Right cardiac atrium (tissue), 5 donors: ENCODE data around the gene NUCB2. TPM values are rescaled to one million over a fixed set of nuclear protein-coding genes. Genes with fewer than 3 reads are reported as not detected.
A peak's percentile ranks its signal among the peaks of the same experiment; 100 is the strongest.

Experiments
- ATAC-seq, 2 donors: fragments of 200-7000 bp; cut with Tn5 transposase; one replicate each; pipeline versions ENCODE4 v1.8.0 to v1.9.1; 2020; ENCODE audit warnings: moderate library complexity in 2 of 2, mild to moderate bottlenecking in 1 of 2
- DNase-seq, 3 donors: peaks; one replicate each; pipeline ENCODE4 v3.0.0-alpha.2; 2020
- H3K27ac ChIP-seq: one replicate; pipeline ENCODE4 v1.5.1; 2013; ENCODE audit warnings: mild to moderate bottlenecking, low read length, control low read depth, moderate library complexity
- H3K27me3 ChIP-seq: one replicate; pipeline ENCODE4 v1.6.1; 2013; ENCODE audit not compliant: control insufficient read depth, insufficient read depth
- H3K4me1 ChIP-seq: one replicate; pipeline ENCODE4 v1.6.1; 2013; ENCODE audit warnings: low read length; ENCODE audit not compliant: control insufficient read depth, insufficient read depth
- H3K4me3 ChIP-seq: one replicate; pipeline ENCODE4 v1.5.1; 2013; ENCODE audit warnings: low read length, control low read depth
- H3K9me3 ChIP-seq: one replicate; pipeline ENCODE4 v1.6.1; 2013; ENCODE audit warnings: low read length; ENCODE audit not compliant: control insufficient read depth
- WGBS: extraction: QIAGEN DNeasy Blood & Tissue Kit; methylation state at CpG from one replicate; pipeline ENCODE4 v1.1.7; 2013; 5-methylcytosine and 5-hydroxymethylcytosine counted together
- intact Hi-C, 4 donors: fragments of 100-400 bp; cut with DNase I; formaldehyde crosslinking; loops; one replicate each; pipeline versions ENCODE4 v1.11.0 to v1.14.0; 2022 to 2023
- polyA plus RNA-seq: library from polyadenylated mRNA; stranded (reverse); fragments of 200-250 nt; gene quantifications from one replicate; pipeline ENCODE4 v1.2.3, GENCODE V29; 2013
- total RNA-seq, 4 donors: library from RNA; stranded (reverse); fragmentation: NEBNext Ultra II Directional; extraction: Animal tissue kit (Norgen Biotek cat#: 25700); gene quantifications; one replicate each; pipeline ENCODE4 v1.2.1, GENCODE V29; 2021
- donor health status: healthy with polysubstance abuse.
- donor health status: DM: no; HTN: yes; CAD: no.
- donor health status: DM: no; HTN: no; CAD: no.
- donor health status: DM: no; HTN: yes; CAD: no; lungs with severe emphysema.
- donor health status: DM: yes; HTN: yes; CAD: no.

The NUCB2 gene
- total and polyA plus RNA-seq, 5 donors, result 118 to 172 (median 135) TPM

DNA sequence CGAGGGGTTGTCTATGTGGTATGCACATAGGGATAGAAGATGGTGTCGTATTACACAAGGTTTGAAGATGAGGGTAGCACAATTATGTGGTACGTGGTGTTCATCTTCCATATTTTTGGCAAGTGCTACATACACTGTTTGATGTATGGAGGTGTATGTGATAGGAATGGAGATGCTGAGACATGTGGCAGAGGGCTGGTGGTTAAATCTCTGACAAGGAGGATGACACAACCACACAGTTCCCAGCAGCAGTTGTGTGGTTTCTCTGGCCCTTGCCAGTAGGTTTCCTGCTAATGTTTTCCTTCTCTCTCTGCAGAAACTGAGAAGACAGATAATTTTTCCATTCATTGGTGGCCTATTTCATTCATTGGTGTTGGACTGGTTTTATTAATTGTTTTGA, 92.0 kb downstream of the NUCB2 start:
- WGBS, result 92% methylated on average over 3 of the region's 3 CpGs
- Histone ChIP-seq H3K27ac (no peak overlapping the region), H3K27me3 (no peaks in the 10 kb centered on the region), H3K9me3 (peaks cover 18% of the 10 kb centered on the region), H3K4me3 (no peak overlapping the region), H3K4me1 (no peaks in the 10 kb centered on the region)
- ATAC-seq (no peak), DNase-seq (no peak)
- intact Hi-C loops, result no loop called here

DNA sequence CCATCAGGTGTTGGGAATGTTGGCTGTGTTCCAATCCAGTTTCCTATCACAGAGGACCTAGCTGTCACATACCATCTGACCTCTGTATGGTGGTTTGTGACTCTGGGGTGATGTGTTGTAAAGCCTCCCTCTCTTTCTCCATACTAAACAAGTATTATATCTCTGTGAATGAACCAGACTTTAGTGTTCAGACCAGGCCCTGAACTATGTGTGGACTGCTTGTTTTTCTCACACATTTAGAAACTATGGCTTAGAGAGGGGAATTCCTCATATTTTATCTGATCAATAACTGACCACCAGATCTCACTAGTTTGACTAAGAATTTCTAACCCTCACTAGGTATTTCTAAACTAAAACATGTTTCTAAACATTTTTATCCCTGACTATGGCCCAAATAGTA, 92.6 kb downstream of the NUCB2 start:
- intact Hi-C loops, result no loop called here
- H3K4me1 ChIP-seq, result no peaks in the 10 kb centered on the region
- DNase-seq (no peak), ATAC-seq (no peak)
- H3K27me3 ChIP-seq, result no peaks in the 10 kb centered on the region
- H3K4me3 ChIP-seq, result no peak overlapping the region
- no peak overlapping the region for H3K27ac ChIP-seq
- H3K9me3 ChIP-seq, result peaks cover 18% of the 10 kb centered on the region

DNA sequence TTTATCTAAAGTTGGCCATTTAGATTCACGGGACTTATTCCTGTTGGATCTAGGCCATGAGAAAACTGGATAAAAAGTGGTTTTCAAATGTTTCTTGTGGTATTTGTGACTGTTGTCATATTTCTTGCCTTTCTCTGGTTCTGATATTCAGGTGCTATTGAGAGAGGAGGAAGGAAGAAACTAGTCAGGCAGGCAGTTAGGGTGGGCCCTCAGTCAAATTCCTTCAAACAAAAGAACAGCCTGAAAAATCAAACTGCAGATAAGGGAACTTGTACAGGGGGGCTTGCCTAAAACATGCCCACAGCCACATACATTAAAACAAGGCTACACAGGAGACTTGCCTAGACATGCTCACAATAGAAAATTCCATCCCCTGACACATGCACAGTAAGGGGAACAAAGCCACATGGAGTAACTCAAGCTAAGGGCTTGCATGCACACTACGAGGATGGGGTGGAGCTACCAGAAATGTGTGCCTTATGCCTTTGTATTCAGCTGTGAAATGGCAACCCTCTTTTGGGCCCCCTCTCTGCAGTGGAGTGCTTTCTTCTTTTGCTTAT, 93.2 kb downstream of the NUCB2 start:
- H3K27ac ChIP-seq, result no peak overlapping the region
- H3K9me3 ChIP-seq, result peaks cover 18% of the 10 kb centered on the region
- WGBS, result 85% methylated on average over 2 of the region's 2 CpGs
- DNase-seq (no peak), ATAC-seq (no peak)
- H3K4me3 ChIP-seq, result no peak overlapping the region
- no peaks in the 10 kb centered on the region for H3K4me1 ChIP-seq
- H3K27me3 ChIP-seq, result no peaks in the 10 kb centered on the region
- intact Hi-C loops, result loop anchor here in 1 of 4 donors (10.0 kb wide), 1 partner anchor 135 kb away; no protein-coding TSS in a partner anchor

DNA sequence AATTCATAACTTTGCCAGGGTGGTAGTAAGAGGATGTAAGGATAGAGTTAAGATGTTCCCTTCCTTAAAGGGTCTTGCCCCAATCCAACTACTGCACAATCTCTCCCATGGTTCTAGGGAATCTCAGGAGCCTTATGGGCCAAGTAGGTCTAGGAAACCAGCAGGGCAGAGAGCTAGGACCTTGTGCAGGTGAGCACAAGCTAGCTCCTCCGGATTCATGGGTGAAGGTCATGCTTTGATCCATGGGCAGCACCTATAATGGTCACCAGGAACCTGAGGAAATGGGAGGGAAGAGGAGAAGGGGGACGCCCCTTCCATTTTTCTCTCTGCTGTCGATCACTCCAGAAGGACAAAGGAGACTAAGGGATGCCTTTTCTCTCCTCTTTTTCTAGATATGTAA, 95.1 kb downstream of the NUCB2 start:
- DNase-seq (no peak), ATAC-seq (no peak)
- peaks cover 18% of the 10 kb centered on the region for H3K9me3 ChIP-seq
- H3K4me3 ChIP-seq, result no peak overlapping the region
- 57% methylated on average over 3 of the region's 3 CpGs for WGBS
- intact Hi-C loops, result loop anchor here in 1 of 4 donors (10.0 kb wide), 1 partner anchor 137 kb away; no protein-coding TSS in a partner anchor
- no peaks in the 10 kb centered on the region for H3K4me1 ChIP-seq
- H3K27me3 ChIP-seq, result no peaks in the 10 kb centered on the region
- no peak overlapping the region for H3K27ac ChIP-seq

DNA sequence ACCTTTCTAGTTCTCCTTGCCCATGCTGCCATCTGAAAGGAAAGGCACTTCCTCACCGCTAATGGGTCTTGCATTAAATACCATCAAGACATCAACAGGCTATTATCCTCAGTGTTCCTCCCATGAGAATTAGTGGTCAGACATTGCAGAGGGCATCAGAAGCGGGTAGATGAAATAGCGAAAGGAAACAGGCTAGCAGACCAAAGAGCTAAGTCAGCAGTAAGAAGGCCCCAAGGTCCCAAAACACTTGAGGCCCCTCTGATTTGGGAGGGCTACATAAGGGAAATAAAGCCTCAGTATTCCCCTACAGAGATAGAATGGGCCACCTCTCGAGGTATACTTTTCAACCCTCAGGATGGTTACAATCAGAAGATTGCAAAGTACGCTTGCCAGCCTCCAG, 99.0 kb downstream of the NUCB2 start:
- WGBS, result 94% methylated on average over 5 of the region's 5 CpGs
- Histone ChIP-seq H3K27ac (no peak overlapping the region), H3K4me3 (no peak overlapping the region), H3K4me1 (no peaks in the 10 kb centered on the region), H3K9me3 (peaks cover 14% of the 10 kb centered on the region), H3K27me3 (no peaks in the 10 kb centered on the region)
- ATAC-seq (no peak), DNase-seq (no peak)
- intact Hi-C loops, result loop anchor here in 1 of 4 donors (10.0 kb wide), 1 partner anchor 141 kb away; no protein-coding TSS in a partner anchor

DNA sequence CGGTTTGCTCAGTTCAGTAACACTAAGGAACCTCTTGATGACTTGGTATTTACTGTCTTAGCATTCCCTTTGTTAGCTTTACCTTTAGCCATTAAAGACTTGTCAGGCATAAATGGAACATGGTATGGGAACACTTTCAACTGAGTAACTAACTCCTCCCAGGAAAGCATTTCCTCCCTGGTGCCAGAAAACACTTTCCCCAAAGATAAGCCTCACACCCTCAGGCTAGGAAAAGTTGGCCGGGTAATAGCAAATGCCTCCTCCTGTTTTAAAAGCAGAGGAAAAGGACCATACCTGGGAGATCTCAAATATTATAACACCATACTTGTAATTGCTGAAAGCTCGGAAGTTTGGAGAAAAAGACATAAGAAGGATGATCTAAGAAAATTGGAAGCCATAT, 100.0 kb downstream of the NUCB2 start:
- Histone ChIP-seq H3K4me3 (no peak overlapping the region), H3K27me3 (no peaks in the 10 kb centered on the region), H3K9me3 (peaks cover 13% of the 10 kb centered on the region), H3K4me1 (no peaks in the 10 kb centered on the region), H3K27ac (no peak overlapping the region)
- 57% methylated on average over 3 of the region's 3 CpGs for WGBS
- ATAC-seq, result peak; percentile 40 to 52
- no peak for DNase-seq
- intact Hi-C loops, result loop anchor here in 1 of 4 donors (10.0 kb wide), 1 partner anchor 142 kb away; no protein-coding TSS in a partner anchor

DNA sequence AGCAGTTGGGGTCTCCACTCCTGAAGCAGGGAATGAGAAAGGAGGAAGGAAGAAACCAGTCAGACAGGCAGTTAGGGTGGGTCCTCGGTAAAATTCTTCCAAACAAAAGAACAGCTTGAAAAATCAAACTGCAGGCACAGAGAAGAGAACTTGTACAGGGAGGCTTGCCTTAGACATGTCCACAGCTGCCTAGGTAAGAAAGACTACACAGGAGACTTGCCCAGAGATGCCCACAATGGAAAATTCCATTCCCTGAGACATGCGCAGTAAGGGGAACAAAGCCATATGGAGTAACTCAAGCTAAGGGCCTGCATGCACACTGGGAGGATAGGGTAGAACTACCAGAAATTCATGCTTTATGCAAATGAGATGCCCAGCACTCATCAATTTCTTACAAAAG, 102.1 kb downstream of the NUCB2 start:
- 75% methylated on average over 2 of the region's 2 CpGs for WGBS
- H3K9me3 ChIP-seq, result no peaks in the 10 kb centered on the region
- H3K4me3 ChIP-seq, result no peak overlapping the region
- DNase-seq (no peak), ATAC-seq (no peak)
- H3K4me1 ChIP-seq, result no peaks in the 10 kb centered on the region
- intact Hi-C loops, result loop anchor here in 1 of 4 donors (10.0 kb wide), 1 partner anchor 144 kb away; no protein-coding TSS in a partner anchor
- H3K27ac ChIP-seq, result no peak overlapping the region
- no peaks in the 10 kb centered on the region for H3K27me3 ChIP-seq

DNA sequence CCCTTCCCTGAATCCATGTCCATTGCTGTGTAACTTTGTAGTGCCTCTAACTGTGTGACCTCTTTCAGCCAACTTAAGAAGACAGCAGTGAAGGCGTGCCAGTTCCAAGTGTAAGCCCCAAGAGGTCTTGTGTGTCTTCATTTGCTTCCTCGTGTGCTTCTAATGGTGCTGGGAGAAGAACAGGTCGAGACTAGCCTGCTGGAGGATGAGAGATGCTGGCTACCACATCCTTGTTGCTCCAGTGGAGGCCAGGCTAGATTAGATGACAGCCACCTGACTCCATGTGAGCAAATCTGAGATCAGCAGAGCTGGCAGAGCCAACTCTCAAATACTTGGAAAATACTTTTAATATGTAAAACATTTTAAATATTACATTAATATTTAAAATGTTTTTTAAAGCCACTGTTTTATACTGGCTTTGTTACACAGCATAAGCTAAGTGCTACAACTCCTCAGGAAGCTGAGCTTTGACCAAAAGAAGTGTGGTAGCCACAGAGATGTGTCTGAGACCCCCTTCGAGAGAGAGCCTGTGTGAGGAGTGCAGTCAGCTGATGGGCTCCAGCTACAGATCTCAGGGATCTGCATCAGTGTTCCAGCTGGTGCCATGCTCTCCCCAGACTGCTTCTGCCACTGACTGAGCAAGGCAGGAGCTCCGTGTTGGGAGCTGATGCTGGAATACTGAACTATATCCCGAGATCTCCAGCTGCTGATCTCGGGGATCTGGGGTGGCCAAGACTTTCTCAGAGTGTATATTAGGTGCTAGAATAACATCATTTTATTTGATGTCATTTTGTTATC, 103.0 kb downstream of the NUCB2 start:
- Histone ChIP-seq H3K9me3 (no peaks in the 10 kb centered on the region), H3K27ac (no peak overlapping the region), H3K4me1 (no peaks in the 10 kb centered on the region), H3K27me3 (no peaks in the 10 kb centered on the region), H3K4me3 (no peak overlapping the region)
- intact Hi-C loops, result loop anchor here in 2 of 4 donors (5.0 to 10.0 kb wide), 2 partner anchors 128 to 145 kb away; no protein-coding TSS in a partner anchor
- DNase-seq (no peak), ATAC-seq (no peak)
- 81% methylated on average over 7 of the region's 7 CpGs for WGBS

DNA sequence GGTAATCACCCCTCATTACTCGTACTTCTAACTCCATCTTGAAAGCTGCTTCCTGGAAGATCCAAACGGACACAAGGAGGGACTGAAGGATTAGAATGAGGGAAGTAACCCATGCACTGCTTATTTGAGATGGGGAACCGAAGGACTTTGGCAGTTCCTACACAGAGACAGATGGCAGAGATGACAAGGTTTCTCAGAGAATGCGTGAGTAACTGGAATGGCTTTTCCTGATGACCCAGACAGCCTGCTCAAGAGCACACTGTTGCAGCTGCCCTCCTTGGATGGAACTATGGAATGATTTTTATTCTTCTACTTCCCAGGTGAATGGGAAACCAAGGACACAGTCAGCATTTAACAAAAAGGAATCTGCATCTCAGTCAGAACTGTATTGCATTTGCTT, 104.6 kb downstream of the NUCB2 start:
- H3K4me1 ChIP-seq, result no peaks in the 10 kb centered on the region
- no peak overlapping the region for H3K27ac ChIP-seq
- DNase-seq (no peak), ATAC-seq (no peak)
- intact Hi-C loops, result loop anchor here in 1 of 4 donors (5.0 kb wide), 1 partner anchor 126 kb away; no protein-coding TSS in a partner anchor
- no peaks in the 10 kb centered on the region for H3K27me3 ChIP-seq
- no peak overlapping the region for H3K4me3 ChIP-seq
- WGBS, result 64% methylated on average over 4 of the region's 4 CpGs
- H3K9me3 ChIP-seq, result no peaks in the 10 kb centered on the region
